ENCODE results near the gene TSSK2.

Gene TSSK2

DNA sequence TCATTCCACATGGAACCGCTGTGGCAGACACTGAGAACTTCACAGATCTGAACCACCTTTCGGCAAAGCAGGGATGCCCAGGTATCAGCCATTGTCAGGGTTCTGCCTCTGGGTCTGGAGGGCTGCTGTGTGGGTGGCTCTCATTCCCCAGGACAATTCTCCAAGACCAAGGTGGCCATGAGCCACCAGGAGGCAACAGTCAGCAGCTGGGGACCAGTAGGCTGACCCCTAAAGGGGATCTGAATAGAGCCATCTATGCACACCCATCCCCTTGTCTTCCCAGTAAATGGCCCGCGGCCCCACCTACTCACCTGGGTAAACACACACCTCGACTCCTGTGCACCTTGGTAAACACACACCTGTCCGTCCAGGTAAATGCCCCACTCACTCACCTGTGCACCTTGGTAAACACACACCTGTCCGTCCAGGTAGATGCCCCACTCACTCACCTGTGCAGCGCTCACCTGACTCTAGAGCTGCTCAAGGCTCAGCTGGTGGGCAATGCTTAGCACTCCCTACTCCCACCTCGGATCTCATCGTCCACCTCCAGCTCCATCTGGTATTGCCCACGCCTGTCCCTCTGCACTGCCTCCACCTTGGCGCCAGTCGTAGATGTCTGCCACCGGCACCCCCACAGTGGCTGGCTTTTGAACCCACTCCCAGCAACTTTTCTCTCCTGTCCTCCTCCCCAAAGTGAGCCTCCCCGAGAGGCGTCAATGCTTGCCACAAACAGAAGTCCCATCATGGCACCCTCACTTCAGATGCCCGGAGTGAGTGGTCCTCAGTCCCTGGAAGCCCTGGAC lies 37.2 kb downstream of the TSSK2 start:
- TF ChIP-seq, protein P1, sequence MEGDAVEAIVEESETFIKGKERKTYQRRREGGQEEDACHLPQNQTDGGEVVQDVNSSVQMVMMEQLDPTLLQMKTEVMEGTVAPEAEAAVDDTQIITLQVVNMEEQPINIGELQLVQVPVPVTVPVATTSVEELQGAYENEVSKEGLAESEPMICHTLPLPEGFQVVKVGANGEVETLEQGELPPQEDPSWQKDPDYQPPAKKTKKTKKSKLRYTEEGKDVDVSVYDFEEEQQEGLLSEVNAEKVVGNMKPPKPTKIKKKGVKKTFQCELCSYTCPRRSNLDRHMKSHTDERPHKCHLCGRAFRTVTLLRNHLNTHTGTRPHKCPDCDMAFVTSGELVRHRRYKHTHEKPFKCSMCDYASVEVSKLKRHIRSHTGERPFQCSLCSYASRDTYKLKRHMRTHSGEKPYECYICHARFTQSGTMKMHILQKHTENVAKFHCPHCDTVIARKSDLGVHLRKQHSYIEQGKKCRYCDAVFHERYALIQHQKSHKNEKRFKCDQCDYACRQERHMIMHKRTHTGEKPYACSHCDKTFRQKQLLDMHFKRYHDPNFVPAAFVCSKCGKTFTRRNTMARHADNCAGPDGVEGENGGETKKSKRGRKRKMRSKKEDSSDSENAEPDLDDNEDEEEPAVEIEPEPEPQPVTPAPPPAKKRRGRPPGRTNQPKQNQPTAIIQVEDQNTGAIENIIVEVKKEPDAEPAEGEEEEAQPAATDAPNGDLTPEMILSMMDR (IDR thresholded peaks at IDR 0.05; ENCODE audit: low read depth, low read length) = peak; percentile 45
- peaks cover 9% of the 10 kb centered on the region for H3K9me3 ChIP-seq (ENCODE audit: severe bottlenecking)
- peaks cover 52% of the 10 kb centered on the region for H3K27me3 ChIP-seq (ENCODE audit: insufficient read depth, low read depth, severe bottlenecking)
- H3K36me3 ChIP-seq = no peaks in the 10 kb centered on the region; the same call in none of the 2 replicates
- DNase-seq = no peak
- no peak overlapping the region for H3K4me3 ChIP-seq (ENCODE audit: low read depth, low read length)
- no peak overlapping the region for H3K27ac ChIP-seq

GRCh38 chr22:19169002-19169946 lies 38.2 kb downstream of the TSSK2 start:
- Histone ChIP-seq H3K9me3 (ENCODE audit: severe bottlenecking) (peaks cover 4% of the 10 kb centered on the region), H3K27me3 (ENCODE audit: insufficient read depth, low read depth, severe bottlenecking) (peaks cover 52% of the 10 kb centered on the region), H3K36me3 (peaks cover 3% of the 10 kb centered on the region), H3K27ac (peak overlapping the region; percentile 41), H3K4me3 (ENCODE audit: low read depth, low read length) (peak overlapping the region; percentile 48)
- TF ChIP-seq, protein P1 (IDR thresholded peaks at IDR 0.05; ENCODE audit: low read depth, low read length) = no peak
- peak; percentile 86 for DNase-seq

GRCh38 chr22:19169947-19170318 lies 38.8 kb downstream of the TSSK2 start:
- peaks cover 52% of the 10 kb centered on the region for H3K27me3 ChIP-seq (ENCODE audit: insufficient read depth, low read depth, severe bottlenecking)
- H3K4me3 ChIP-seq (ENCODE audit: low read depth, low read length) = peak overlapping the region; percentile 48; the same call in 1 of the 2 replicates
- TF ChIP-seq, protein P1 (IDR thresholded peaks at IDR 0.05; ENCODE audit: low read depth, low read length) = no peak
- H3K27ac ChIP-seq = no peak overlapping the region
- peaks cover 3% of the 10 kb centered on the region for H3K36me3 ChIP-seq
- DNase-seq = no peak
- H3K9me3 ChIP-seq (ENCODE audit: severe bottlenecking) = no peaks in the 10 kb centered on the region

DNA sequence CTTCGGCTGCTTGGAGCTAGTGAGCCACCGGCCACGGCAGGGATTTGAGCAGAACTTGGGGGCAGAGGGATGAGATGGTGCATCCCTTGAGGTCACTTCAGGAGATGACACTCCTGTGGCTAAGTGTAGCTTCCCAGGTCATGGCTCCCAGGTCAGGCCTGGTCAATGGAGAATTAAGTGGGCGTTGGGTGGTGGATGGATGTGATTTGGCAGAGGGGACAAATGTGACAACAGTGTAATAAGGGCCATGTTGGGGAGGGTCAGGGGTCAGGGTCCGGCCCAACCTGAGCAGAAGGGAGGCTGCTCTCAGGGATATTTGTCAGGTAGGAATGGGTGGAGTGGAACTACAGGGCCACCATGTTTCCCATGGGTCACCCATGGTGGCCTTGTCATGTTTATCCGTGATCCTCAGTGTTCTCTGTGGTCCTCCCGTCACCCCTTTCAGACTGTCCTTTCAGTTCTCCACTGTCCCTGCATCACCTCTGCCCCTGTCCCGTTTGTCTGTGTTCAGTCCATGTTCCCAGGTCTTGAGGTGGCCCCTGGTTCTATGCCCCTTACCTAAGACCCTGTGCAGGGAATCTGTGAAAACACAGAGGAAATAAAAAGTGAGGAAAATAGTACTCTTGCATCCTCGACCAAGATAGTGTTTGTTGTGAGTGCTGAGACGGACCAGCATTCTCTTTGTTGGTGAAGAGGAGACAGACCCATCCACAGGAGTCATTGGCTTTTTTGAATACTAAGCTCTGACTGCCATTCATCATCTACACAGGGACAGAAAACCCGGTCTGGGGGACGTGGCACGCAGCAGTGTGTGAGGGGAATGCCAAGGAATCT lies 41.3 kb downstream of the TSSK2 start:
- H3K36me3 ChIP-seq = peaks cover 17% of the 10 kb centered on the region
- no peaks in the 10 kb centered on the region for H3K9me3 ChIP-seq (ENCODE audit: severe bottlenecking)
- peak overlapping the region; percentile 83 for H3K27ac ChIP-seq
- TF ChIP-seq, protein P1 (IDR thresholded peaks at IDR 0.05; ENCODE audit: low read depth, low read length) = no peak
- no peak for DNase-seq
- H3K27me3 ChIP-seq (ENCODE audit: insufficient read depth, low read depth, severe bottlenecking) = peaks cover 33% of the 10 kb centered on the region
- H3K4me3 ChIP-seq (ENCODE audit: low read depth, low read length) = peak overlapping the region; percentile 93

All from WERI-Rb-1 (cell line).